GM18502 (cell line): Measurements from ENCODE around the gene HSPA4.
"Not testable (repeated sequence)": the region's sequence is repeated elsewhere in the genome, so short reads cannot be mapped to it uniquely, and the experiment has no call there.

ENCODE experiments used
- ATAC-seq: cut with Tn5 transposase; IDR thresholded peaks from one replicate; pipeline ENCODE4 v1.9.1; 2021; ENCODE audit warnings: mild to moderate bottlenecking; ENCODE audit not compliant: unreplicated experiment, poor library complexity

Gene HSPA4

GRCh38 chr5:133119233-133119711 lies 67.5 kb downstream of the HSPA4 start:
- no peak for ATAC-seq

- ATAC-seq, result no peak
Observed at GRCh38 chr5:133120156-133120750, 68.4 kb downstream of the HSPA4 start.

GRCh38 chr5:133121080-133121479 lies 69.3 kb downstream of the HSPA4 start:
- no peak for ATAC-seq

- ATAC-seq, result no peak
Observed at GRCh38 chr5:133121611-133122150, 69.9 kb downstream of the HSPA4 start.

GRCh38 chr5:133122711-133123110 lies 70.9 kb downstream of the HSPA4 start:
- no peak for ATAC-seq

- no peak for ATAC-seq
Observed at GRCh38 chr5:133123297-133123696, 71.5 kb downstream of the HSPA4 start.

- no peak for ATAC-seq
Observed at GRCh38 chr5:133124891-133125290, 73.1 kb downstream of the HSPA4 start.

- no peak for ATAC-seq
Observed at GRCh38 chr5:133128066-133128465, 76.3 kb downstream of the HSPA4 start.

- no peak for ATAC-seq
Observed at GRCh38 chr5:133129289-133129688, 77.5 kb downstream of the HSPA4 start.

- ATAC-seq, result no peak
Observed at GRCh38 chr5:133129950-133130349, 78.1 kb downstream of the HSPA4 start.

- ATAC-seq, result no peak
Observed at GRCh38 chr5:133130387-133131118, 78.7 kb downstream of the HSPA4 start.

GRCh38 chr5:133132717-133133116 lies 80.9 kb downstream of the HSPA4 start:
- ATAC-seq, result no peak

- not testable (repeated sequence) for ATAC-seq
Observed at GRCh38 chr5:133133241-133133640, 81.4 kb downstream of the HSPA4 start.

- not testable (repeated sequence) for ATAC-seq
Observed at GRCh38 chr5:133136890-133137289, 85.1 kb downstream of the HSPA4 start.

- ATAC-seq, result no peak
Observed at GRCh38 chr5:133140311-133140710, 88.5 kb downstream of the HSPA4 start.

- ATAC-seq, result no peak
Observed at GRCh38 chr5:133141746-133142145, 89.9 kb downstream of the HSPA4 start.

GRCh38 chr5:133142782-133143181 lies 91.0 kb downstream of the HSPA4 start:
- ATAC-seq, result no peak

GRCh38 chr5:133144245-133144981 lies 92.6 kb downstream of the HSPA4 start:
- no peak for ATAC-seq

GRCh38 chr5:133145436-133146170 lies 93.8 kb downstream of the HSPA4 start:
- ATAC-seq, result no peak

GRCh38 chr5:133147411-133147810 lies 95.6 kb downstream of the HSPA4 start:
- no peak for ATAC-seq
